H1 (cell line): Measurements from ENCODE around the gene WEE1. TPM values are rescaled to one million over a fixed set of nuclear protein-coding genes. Genes with fewer than 3 reads are reported as not detected.

Experiments used
- BACH1 ChIP-seq: IDR thresholded peaks from 2 replicates; pipeline ENCODE4 v1.6.1; 2012; ENCODE audit warnings: low read length, improper control_type of control experiment
- RBBP5 ChIP-seq: IDR thresholded peaks from 2 replicates; pipeline ENCODE4 v1.7.1; 2012; ENCODE audit warnings: low read depth, mild to moderate bottlenecking, inconsistent platforms, low read length, moderate library complexity, borderline replicate concordance
- RNF2 ChIP-seq: fragments of 200-900, 300-1000 bp; sonication (generic); IDR thresholded peaks from 2 replicates; pipeline ENCODE4 v1.7.1; 2016; ENCODE audit warnings: borderline replicate concordance, low read depth, mild to moderate bottlenecking, antibody characterized with exemption, low read length; ENCODE audit not compliant: poor library complexity, severe bottlenecking; ENCODE audit errors: missing control alignments
- SIX5 ChIP-seq: IDR thresholded peaks from 2 replicates; pipeline ENCODE4 v1.6.1; 2011; ENCODE audit warnings: mild to moderate bottlenecking, low read depth, low read length
- ZNF274 ChIP-seq: IDR thresholded peaks from 2 replicates; pipeline ENCODE4 v1.7.0; 2012; ENCODE audit warnings: low read length, borderline replicate concordance; ENCODE audit errors: extremely low read depth
- polyA plus RNA-seq, 7 experiments: library from polyadenylated mRNA; depleted of rRNA in 3 of 7; stranded (reverse) in 5 of 7; unstranded in 2 of 7; fragments of >200 nt in 5 of 7; fragments of 200-250 nt in 2 of 7; gene quantifications; 1 replicate in 5 of 7; 2 replicates in 1 of 7; 4 replicates in 1 of 7; pipeline versions ENCODE4 v1.2.1 to v1.2.3, GENCODE V29; 2011 to 2013; ENCODE audit warnings: missing spikeins in 2 of 7, mixed read lengths in 2 of 7
- total RNA-seq: library from RNA; stranded (reverse); fragmentation: NEBNext Ultra II Directional; extraction: Animal tissue kit (Norgen Biotek cat#: 25700); gene quantifications from 2 replicates; pipeline ENCODE4 v1.2.1, GENCODE V29; 2021
- TF ChIP-seq, protein P1 (sequence below): fragments of 300-600 bp; sonication (generic); IDR thresholded peaks from 2 replicates; pipeline ENCODE4 v1.7.1; 2012; ENCODE audit warnings: low read length, moderate library complexity, mild to moderate bottlenecking, inconsistent platforms; ENCODE audit not compliant: insufficient replicate concordance

The WEE1 gene
- total and polyA plus RNA-seq, 2 of the 8 experiments (the other 6 are each of a cell fraction or from before 2014, with no cell fraction given) = 40.8 to 120 TPM

DNA sequence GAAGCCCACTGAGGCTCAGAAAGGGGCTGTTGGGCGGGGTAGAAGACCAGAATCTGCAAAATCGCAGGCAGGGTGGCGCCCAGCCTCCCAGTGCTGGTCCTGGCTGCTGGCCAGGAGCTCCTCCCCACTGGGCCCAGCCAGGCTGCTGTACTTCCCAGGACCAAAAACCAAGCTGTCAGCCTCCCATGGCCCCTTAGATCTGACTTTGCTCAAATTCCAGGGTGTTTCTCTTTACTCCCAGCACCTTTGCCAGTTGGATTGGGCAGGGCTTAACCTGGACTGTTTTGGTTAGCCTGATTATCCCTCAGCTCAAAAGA lies 44.2 kb upstream of the WEE1 start (continued):
- TF ChIP-seq, protein P1, sequence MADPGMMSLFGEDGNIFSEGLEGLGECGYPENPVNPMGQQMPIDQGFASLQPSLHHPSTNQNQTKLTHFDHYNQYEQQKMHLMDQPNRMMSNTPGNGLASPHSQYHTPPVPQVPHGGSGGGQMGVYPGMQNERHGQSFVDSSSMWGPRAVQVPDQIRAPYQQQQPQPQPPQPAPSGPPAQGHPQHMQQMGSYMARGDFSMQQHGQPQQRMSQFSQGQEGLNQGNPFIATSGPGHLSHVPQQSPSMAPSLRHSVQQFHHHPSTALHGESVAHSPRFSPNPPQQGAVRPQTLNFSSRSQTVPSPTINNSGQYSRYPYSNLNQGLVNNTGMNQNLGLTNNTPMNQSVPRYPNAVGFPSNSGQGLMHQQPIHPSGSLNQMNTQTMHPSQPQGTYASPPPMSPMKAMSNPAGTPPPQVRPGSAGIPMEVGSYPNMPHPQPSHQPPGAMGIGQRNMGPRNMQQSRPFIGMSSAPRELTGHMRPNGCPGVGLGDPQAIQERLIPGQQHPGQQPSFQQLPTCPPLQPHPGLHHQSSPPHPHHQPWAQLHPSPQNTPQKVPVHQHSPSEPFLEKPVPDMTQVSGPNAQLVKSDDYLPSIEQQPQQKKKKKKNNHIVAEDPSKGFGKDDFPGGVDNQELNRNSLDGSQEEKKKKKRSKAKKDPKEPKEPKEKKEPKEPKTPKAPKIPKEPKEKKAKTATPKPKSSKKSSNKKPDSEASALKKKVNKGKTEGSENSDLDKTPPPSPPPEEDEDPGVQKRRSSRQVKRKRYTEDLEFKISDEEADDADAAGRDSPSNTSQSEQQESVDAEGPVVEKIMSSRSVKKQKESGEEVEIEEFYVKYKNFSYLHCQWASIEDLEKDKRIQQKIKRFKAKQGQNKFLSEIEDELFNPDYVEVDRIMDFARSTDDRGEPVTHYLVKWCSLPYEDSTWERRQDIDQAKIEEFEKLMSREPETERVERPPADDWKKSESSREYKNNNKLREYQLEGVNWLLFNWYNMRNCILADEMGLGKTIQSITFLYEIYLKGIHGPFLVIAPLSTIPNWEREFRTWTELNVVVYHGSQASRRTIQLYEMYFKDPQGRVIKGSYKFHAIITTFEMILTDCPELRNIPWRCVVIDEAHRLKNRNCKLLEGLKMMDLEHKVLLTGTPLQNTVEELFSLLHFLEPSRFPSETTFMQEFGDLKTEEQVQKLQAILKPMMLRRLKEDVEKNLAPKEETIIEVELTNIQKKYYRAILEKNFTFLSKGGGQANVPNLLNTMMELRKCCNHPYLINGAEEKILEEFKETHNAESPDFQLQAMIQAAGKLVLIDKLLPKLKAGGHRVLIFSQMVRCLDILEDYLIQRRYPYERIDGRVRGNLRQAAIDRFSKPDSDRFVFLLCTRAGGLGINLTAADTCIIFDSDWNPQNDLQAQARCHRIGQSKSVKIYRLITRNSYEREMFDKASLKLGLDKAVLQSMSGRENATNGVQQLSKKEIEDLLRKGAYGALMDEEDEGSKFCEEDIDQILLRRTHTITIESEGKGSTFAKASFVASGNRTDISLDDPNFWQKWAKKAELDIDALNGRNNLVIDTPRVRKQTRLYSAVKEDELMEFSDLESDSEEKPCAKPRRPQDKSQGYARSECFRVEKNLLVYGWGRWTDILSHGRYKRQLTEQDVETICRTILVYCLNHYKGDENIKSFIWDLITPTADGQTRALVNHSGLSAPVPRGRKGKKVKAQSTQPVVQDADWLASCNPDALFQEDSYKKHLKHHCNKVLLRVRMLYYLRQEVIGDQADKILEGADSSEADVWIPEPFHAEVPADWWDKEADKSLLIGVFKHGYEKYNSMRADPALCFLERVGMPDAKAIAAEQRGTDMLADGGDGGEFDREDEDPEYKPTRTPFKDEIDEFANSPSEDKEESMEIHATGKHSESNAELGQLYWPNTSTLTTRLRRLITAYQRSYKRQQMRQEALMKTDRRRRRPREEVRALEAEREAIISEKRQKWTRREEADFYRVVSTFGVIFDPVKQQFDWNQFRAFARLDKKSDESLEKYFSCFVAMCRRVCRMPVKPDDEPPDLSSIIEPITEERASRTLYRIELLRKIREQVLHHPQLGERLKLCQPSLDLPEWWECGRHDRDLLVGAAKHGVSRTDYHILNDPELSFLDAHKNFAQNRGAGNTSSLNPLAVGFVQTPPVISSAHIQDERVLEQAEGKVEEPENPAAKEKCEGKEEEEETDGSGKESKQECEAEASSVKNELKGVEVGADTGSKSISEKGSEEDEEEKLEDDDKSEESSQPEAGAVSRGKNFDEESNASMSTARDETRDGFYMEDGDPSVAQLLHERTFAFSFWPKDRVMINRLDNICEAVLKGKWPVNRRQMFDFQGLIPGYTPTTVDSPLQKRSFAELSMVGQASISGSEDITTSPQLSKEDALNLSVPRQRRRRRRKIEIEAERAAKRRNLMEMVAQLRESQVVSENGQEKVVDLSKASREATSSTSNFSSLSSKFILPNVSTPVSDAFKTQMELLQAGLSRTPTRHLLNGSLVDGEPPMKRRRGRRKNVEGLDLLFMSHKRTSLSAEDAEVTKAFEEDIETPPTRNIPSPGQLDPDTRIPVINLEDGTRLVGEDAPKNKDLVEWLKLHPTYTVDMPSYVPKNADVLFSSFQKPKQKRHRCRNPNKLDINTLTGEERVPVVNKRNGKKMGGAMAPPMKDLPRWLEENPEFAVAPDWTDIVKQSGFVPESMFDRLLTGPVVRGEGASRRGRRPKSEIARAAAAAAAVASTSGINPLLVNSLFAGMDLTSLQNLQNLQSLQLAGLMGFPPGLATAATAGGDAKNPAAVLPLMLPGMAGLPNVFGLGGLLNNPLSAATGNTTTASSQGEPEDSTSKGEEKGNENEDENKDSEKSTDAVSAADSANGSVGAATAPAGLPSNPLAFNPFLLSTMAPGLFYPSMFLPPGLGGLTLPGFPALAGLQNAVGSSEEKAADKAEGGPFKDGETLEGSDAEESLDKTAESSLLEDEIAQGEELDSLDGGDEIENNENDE = no peak
- no peak for TF ChIP-seq BACH1
- TF ChIP-seq ZNF274 = no peak
- no peak for TF ChIP-seq RNF2
- no peak for TF ChIP-seq SIX5
- TF ChIP-seq RBBP5 = no peak
